BE2C (cell line): ENCODE data around the gene LHX6.

Source experiments
- DNase-seq: peaks from one replicate; pipeline ENCODE4 v3.0.0-alpha.2; 2020
- H3K27me3 ChIP-seq: fragments of 250-450 bp; sonication (Bioruptor Pico); 2 replicates; pipeline ENCODE4 v1.5.1; 2020; ENCODE audit warnings: mild to moderate bottlenecking
- H3K36me3 ChIP-seq: fragments of 250-450 bp; sonication (Bioruptor Pico); 2 replicates; pipeline ENCODE4 v1.5.1; 2020; ENCODE audit warnings: mild to moderate bottlenecking
- H3K4me1 ChIP-seq: fragments of 250-450 bp; sonication (Bioruptor Pico); 2 replicates; pipeline ENCODE4 v1.5.1; 2020
- H3K4me3 ChIP-seq: 2 replicates; pipeline ENCODE4 v1.5.1; 2011; ENCODE audit warnings: low read depth, low read length
- H3K9me3 ChIP-seq: fragments of 250-450 bp; sonication (Bioruptor Pico); 2 replicates; pipeline ENCODE4 v1.5.1; 2020
- TF ChIP-seq, protein P1 (sequence below): IDR thresholded peaks from 2 replicates; pipeline ENCODE4 v1.5.1; 2012; ENCODE audit warnings: mild to moderate bottlenecking, low read depth, low read length

Gene LHX6

GRCh38 chr9:122246666-122247065, 17.9 kb upstream of the LHX6 start:
- peaks cover 81% of the 10 kb centered on the region for H3K36me3 ChIP-seq

DNA sequence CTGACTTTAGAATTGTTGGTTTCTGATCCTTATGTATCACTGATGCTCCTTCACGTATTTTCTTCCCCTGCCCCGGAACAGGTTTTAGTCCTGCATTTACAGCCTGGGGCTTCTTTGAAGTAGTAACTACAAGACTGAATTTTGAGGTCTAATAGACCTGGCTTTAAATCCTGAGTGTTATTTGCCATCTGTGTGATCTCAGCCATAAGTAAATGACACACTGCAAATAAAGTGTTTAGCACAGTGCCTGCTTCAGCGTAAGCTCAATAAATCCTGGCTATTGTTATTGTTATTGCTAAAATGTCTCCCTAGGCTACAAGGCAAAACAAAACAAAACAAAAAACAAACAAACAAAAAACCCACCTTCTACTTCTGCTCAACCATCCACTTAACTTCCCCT, 15.6 kb upstream of the LHX6 start:
- no peak for DNase-seq
- TF ChIP-seq, protein P1, sequence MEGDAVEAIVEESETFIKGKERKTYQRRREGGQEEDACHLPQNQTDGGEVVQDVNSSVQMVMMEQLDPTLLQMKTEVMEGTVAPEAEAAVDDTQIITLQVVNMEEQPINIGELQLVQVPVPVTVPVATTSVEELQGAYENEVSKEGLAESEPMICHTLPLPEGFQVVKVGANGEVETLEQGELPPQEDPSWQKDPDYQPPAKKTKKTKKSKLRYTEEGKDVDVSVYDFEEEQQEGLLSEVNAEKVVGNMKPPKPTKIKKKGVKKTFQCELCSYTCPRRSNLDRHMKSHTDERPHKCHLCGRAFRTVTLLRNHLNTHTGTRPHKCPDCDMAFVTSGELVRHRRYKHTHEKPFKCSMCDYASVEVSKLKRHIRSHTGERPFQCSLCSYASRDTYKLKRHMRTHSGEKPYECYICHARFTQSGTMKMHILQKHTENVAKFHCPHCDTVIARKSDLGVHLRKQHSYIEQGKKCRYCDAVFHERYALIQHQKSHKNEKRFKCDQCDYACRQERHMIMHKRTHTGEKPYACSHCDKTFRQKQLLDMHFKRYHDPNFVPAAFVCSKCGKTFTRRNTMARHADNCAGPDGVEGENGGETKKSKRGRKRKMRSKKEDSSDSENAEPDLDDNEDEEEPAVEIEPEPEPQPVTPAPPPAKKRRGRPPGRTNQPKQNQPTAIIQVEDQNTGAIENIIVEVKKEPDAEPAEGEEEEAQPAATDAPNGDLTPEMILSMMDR, result no peak
- H3K9me3 ChIP-seq, result 0 out of 2 replicates have a peak, but pooled peaks cover 2% of the 10 kb centered on the region
- no peaks in the 10 kb centered on the region for H3K4me1 ChIP-seq
- H3K36me3 ChIP-seq, result peaks cover 84% of the 10 kb centered on the region
- no peak overlapping the region for H3K4me3 ChIP-seq
- no peaks in the 10 kb centered on the region for H3K27me3 ChIP-seq

More at GRCh38 chr9:122246666-122247065, 17.9 kb upstream of the LHX6 start:
- no peak for DNase-seq
- Histone ChIP-seq H3K4me1 (no peaks in the 10 kb centered on the region), H3K4me3 (no peak overlapping the region), H3K27me3 (no peaks in the 10 kb centered on the region), H3K9me3 (0 out of 2 replicates have a peak, but pooled peaks cover 2% of the 10 kb centered on the region)
- TF ChIP-seq, protein P1, result no peak

DNA sequence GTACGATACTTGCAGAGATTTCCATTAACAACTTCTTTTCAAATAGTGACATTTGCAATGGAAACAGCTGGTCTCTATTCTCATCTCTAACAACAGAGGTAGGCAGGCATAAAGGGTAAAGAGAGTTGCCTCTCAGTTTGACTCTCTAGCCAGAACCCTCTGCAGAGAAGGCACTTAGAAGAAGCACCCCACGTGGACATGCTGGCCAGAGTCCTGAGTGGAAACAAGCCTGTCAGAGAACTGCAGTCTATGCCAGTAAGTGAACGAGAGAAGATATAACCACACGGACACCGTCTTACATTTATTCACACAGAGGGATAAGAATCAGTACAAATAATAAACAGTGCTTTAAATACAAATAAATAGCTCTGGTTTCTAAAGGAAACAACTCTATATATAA, 11.0 kb upstream of the LHX6 start:
- peaks cover under 1% of the 10 kb centered on the region; the same call in 1 of the 2 replicates for H3K27me3 ChIP-seq
- H3K4me1 ChIP-seq, result no peaks in the 10 kb centered on the region
- no peaks in the 10 kb centered on the region for H3K9me3 ChIP-seq
- DNase-seq, result no peak
- TF ChIP-seq, protein P1, result no peak
- H3K36me3 ChIP-seq, result peaks cover 48% of the 10 kb centered on the region
- H3K4me3 ChIP-seq, result no peak overlapping the region

GRCh38 chr9:122236681-122237080, 7.9 kb upstream of the LHX6 start:
- peaks cover 24% of the 10 kb centered on the region for H3K27me3 ChIP-seq
- H3K4me1 ChIP-seq, result no peaks in the 10 kb centered on the region
- H3K9me3 ChIP-seq, result no peaks in the 10 kb centered on the region
- H3K36me3 ChIP-seq, result peaks cover 23% of the 10 kb centered on the region
- no peak for DNase-seq
- TF ChIP-seq, protein P1, result no peak
- H3K4me3 ChIP-seq, result no peak overlapping the region

- no peaks in the 10 kb centered on the region for H3K36me3 ChIP-seq
- H3K4me3 ChIP-seq, result no peak overlapping the region
- DNase-seq, result no peak
- H3K27me3 ChIP-seq, result peaks cover 49% of the 10 kb centered on the region
- H3K9me3 ChIP-seq, result no peaks in the 10 kb centered on the region; the same call in 1 of the 2 replicates
- TF ChIP-seq, protein P1, result no peak
- no peaks in the 10 kb centered on the region for H3K4me1 ChIP-seq
Observed at GRCh38 chr9:122234022-122234748, 5.4 kb upstream of the LHX6 start.

DNA sequence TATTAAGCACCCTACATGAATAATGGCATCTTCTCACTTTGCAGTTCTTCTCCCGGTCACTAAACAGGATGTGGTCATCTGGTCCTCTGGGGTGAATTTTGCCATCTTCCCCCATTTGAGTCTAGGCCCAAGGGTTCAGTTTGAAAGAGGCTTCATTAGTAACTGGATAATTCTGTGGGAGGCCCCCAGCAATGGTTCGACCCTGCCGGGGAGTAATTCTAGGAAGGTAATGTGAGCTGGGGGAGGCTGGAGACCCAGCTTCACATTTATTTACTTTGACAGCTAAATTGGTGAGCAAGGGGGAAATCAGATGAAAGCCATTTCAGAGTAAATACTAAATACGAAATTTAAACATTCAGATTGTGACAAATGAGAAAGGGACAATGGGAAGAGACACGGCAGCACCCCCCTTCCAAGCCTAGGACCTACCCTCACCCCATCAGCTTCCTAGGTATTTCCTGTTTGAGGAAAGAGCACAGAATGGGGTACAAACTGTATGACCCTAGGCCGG, 4.1 kb upstream of the LHX6 start:
- TF ChIP-seq, protein P1, result no peak

More for the DNA sequence above, 4.1 kb upstream of the LHX6 start:
- no peaks in the 10 kb centered on the region for H3K36me3 ChIP-seq
- no peak overlapping the region for H3K4me3 ChIP-seq
- H3K4me1 ChIP-seq, result no peaks in the 10 kb centered on the region
- no peak for DNase-seq
- peaks cover 61% of the 10 kb centered on the region for H3K27me3 ChIP-seq
- no peaks in the 10 kb centered on the region; the same call in 1 of the 2 replicates for H3K9me3 ChIP-seq
